T-helper 1 cell treated with Interleukin-12 subunit alpha and Interleukin-12 subunit beta and Interleukin-4 antibody, amounts not matched to agents 30 ng/mL and 1 ng/mL, for 36 hours (primary cell): ENCODE results near the gene PRR5L. TPM values are rescaled to one million over a fixed set of nuclear protein-coding genes. Genes with fewer than 3 reads are reported as not detected.
"Not testable (repeated sequence)": the region's sequence is repeated elsewhere in the genome, so short reads cannot be mapped to it uniquely, and the experiment has no call there.

ENCODE experiments used
- intact Hi-C: fragments of 100-400 bp; cut with micrococcal nuclease; formaldehyde crosslinking; loops from one replicate; pipeline ENCODE4 v1.15.1; 2024
- total RNA-seq: library from RNA; stranded (reverse); gene quantifications from 2 replicates; pipeline ENCODE4 v1.2.3, GENCODE V29; 2022

Gene PRR5L
- total RNA-seq, 1 donor from 2014 or later: 57.7 TPM

DNA sequence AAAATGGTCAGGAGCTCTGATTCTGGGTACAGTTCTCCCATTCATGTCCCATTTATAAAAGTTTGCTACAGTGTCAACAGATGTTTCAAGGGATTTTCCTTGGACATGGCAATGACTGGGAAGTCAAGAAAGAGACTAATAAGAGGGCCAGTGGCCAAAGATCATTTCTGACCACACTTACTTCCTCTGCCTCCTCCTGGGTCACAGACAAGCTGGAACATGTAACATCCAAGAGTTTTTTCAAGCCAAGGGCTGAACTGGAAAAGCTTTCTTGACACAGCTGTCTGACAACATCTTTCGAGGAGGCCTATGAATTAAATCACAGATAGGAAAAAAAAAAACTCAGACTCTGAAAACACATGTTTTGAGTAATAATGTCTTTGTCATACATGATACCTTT is 15.6 kb upstream of the PRR5L start:
- intact Hi-C loops: no loop called here

- intact Hi-C loops: no loop called here
Observed at GRCh38 chr11:36281850-36282249, 14.2 kb upstream of the PRR5L start.

DNA sequence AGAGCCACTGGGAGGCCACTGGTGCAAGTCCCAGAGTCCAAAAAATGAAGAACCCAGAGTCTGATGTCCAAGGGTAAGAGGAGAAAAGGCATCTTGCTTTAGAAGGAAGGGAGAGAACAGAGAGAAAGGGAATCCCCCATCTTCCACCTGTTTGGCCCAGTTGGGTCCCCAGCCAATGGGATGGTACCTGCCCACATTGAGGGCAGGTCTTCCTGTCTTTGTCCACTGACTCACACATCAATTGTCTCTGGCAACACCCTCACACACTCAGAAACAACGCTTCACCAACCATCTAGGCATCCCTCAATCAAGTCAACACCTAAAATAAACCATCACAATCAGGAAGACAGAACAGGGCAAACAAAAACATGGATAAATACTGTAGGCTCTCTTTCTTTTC is 13.2 kb upstream of the PRR5L start:
- intact Hi-C loops: no loop called here

DNA sequence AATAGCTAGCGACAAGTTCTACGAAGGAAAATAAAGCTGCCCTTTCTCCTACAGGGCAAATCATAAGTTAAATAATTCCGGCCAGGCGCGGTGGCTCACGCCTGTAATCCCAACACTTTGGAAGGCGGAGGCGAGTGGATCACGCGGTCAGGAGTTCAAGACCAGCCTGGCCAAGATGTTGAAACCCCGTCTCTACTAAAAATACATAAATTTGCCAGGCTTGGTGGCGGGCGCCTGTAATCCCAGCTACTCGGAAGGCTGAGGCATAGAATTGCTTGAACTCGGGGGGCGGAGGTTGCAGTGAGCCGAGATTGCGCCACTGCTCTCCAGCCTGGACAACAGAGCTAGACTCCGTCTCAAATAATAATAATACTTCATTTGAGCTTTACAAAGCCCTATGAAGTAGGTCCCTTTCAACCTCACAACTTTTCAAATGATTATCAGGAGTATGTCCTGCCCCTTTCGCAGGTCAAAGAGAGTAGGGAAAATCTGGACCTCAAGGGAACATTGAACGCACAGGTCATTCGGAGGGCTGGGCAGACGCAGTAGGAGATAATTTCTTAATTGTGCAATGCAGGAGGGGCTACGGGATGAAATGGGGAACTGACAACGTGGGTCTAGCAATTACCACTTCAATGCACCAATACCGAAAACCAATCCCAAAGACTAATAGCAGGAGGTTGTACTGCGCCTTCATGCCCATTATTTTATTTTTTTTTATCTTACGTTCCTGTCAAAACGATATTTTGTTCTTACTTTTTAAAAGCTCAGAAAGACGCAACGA is 7.5 kb upstream of the PRR5L start:
- intact Hi-C loops: loop anchor here (1.0 to 5.0 kb wide), 9 partner anchors 65 to 1372 kb away; partner anchors contain the start of genes APIP, PDHX, TRAF6 and TRIM44

DNA sequence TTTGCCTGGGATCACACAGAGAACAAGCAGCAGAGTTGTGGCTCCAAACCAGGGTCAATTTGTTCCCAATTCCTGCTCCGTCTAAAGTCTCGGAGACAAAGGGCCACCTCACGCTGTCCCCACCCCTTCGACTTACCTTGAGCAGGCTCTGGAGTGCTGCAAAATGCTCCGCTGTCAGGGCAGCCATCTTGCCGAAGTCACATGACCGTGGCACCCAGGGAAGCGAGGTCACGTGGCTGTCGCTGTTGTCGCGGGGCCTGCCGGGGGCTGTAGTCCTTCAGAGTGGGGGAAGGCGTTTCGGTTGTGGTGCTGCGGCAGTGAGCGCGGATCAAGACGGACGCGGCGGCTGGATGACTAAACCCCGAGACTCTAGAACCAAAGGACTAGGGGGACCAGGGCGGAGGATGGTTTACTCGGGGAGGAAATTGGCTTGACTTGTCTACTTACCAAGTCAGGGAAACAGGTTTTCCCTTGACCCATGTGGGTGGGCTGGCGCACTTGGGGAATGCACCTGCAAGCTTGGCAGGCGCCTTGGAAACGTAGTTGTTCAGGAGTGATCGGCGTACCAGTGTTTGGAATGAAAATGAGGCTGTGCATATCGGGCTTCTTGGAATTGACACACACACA is 6.7 kb upstream of the PRR5L start, which contains the start of gene COMMD9:
COMMD9 (minus strand) TSS at position 199 of the 627 bp plus-strand sequence; CDS start at position 187, 12 bp downstream.
- intact Hi-C loops: loop anchor here (1.0 to 5.0 kb wide), 9 partner anchors 64 to 1373 kb away; partner anchors contain the start of genes APIP, PDHX, TRAF6 and TRIM44

DNA sequence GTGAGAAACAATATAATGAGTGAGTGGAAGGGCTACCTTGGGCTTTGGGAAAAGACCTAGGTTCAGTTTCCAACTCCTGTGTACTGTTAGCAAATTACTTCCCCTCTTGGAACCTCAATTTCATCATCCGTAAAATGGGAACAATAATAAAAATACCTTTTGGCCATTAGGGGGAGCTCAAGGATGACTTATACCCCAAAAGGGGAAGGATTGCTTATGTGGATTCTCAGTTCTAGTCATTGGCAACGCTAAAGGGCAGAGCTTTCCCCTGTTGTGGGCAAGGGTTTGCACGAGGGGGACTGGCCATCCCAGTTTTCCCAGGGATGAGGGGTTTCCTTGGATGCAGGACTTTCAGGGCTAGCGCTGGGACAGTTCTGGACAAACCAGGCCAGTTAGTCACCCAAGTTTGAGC is 3.8 kb upstream of the PRR5L start:
- intact Hi-C loops: loop anchor here (1.0 kb wide), 6 partner anchors 15 to 455 kb away; no protein-coding TSS in a partner anchor

- intact Hi-C loops: no loop called here
Observed at GRCh38 chr11:36296884-36297543, 926 bp downstream of the PRR5L start.

DNA sequence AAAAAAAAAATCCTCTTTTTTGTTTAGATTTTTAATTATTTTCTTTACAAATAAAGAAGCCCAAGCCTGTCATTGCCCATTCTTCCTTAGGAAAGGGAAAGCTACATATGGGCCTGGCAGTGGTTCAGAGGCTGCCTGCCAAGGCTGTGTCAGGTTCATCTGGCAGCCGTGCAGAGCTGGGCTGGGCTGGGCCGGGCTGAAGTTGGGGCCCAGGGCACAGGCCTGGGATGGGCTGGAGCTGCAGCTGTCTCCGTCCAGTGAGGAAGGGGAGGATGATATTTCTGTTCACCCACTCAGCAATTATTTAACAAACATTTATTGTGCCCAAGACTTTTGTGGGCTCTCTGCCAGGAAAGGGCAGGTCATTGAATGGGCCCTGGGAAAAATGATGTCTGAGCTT is 4.6 kb downstream of the PRR5L start:
- intact Hi-C loops: no loop called here

DNA sequence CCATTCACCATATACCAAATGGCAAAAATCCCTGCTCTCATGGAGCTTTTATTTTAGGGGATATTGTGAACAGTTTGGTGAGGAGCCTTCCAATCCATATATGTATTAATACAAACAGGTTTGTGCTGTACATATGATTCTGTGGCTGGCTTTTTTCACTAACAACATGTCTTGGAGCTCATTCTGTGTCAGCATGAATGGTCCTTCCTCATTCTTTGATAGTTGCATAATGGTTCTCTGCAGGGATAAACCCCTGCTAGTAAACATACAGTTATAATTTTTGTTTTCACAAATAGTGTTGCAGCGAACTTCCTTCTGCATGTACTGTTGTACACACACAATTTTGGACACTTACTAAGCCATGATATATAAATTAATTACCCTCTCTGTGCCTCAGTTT is 8.3 kb downstream of the PRR5L start:
- intact Hi-C loops: no loop called here

DNA sequence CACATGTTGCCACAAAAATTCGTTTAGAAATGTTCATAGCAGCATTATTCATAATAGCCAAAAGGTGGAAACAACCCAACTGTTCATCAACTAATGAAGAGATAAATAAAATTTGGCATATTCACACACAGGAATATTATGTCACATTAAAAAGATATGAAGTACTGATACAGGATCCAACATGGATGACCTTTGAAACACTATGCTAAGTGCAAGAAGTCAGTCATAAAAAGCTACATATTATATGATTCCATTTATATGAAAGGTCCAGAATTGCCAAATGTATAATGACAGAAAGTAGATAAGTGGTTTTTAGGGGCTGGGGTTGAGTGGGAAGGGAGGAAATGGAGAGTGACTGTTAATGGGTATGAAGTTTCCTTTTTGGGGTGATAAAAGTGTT is 9.0 kb downstream of the PRR5L start:
- intact Hi-C loops: no loop called here

GRCh38 chr11:36306888-36307287 is 10.8 kb downstream of the PRR5L start:
- intact Hi-C loops: loop anchor here (1.0 to 2.0 kb wide), 6 partner anchors 15 to 203 kb away; partner anchors contain the start of gene TRAF6

DNA sequence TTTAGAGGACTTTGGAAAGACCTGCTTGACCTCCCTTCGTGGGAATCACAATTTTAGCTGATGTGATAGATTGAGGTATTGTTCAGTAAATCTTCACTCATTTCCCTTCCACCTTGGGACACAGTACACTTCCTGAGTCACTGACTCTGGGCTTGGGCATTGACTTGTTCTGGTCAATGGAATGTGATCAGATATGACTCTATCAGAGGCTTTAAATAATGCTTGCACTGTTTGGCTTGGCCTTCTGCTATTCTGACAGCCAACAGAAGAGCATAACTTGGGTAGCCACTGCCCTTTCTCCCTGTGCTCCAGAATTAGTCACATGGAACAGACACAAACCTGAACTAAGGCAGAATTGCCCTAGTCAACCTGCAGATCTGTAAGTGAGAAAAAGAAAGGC is 12.5 kb downstream of the PRR5L start:
- intact Hi-C loops: no loop called here

GRCh38 chr11:36309779-36310178 is 13.7 kb downstream of the PRR5L start:
- intact Hi-C loops: no loop called here

DNA sequence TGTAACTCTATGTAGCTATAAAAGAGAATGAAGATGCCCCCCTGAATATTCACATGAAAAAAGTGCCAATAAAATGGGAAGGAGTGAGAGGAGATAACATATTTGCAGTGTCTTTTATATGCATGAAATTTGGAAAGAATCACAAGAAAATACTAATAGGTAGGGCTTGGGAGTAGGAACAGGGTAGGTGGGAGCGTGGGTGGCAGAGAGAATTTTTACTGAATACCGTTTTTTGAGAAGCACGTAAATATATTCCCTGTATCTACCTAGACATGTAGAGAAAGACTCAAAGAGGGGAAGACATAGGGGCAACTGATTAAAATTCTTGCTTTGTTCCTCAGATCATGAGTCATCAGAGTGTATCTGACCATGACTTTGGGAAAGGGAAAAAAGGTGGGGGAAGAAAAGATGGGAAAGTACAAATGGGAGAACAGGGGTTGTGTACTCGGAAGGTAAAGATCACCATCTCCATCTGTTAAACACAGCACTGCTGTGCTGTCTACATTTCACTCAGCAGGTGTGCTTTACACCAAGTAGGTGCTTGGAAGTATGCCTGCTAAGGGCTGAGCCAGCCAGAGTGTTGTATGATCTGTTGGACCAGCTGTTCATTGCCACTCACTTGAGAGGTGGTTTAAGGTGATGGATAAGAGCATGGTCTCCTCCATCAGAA is 16.0 kb downstream of the PRR5L start:
- intact Hi-C loops: no loop called here

GRCh38 chr11:36312611-36313472 is 16.8 kb downstream of the PRR5L start:
- intact Hi-C loops: no loop called here

DNA sequence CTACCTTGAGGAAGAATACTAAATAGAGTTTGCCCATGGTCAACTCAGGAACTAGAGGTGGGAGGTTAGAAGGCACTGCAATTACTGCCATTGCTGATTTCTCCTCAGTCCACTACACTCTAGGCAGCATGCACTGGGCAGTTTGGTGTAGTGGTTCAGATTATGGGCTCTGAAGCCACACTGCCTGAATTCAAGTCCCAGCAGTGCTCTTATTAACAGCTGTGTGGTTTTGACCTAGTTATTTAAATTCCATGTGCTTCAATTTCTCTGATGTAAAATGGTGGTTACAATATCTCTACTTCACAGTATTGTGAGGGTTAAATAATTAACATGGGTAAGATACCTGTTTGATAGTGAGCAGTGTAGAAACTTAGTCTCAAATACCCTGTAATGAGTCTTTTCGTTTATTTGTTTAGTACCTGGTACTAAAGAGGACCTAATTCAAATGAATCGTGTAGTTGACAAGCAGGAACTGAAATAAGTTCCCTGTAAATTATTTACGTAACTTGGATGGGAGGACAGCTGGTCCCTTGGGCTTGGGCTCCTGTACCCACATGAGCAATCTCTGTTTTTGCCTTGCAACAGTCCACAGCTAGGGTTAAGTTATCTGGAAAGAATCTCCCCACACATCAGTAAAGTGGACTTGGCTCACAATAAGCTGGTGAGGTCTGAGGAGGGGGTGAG is 17.8 kb downstream of the PRR5L start:
- intact Hi-C loops: no loop called here

GRCh38 chr11:36314434-36314767 is 18.3 kb downstream of the PRR5L start:
- intact Hi-C loops: no loop called here

- intact Hi-C loops: no loop called here
Observed at GRCh38 chr11:36316049-36316448, 20.0 kb downstream of the PRR5L start.

DNA sequence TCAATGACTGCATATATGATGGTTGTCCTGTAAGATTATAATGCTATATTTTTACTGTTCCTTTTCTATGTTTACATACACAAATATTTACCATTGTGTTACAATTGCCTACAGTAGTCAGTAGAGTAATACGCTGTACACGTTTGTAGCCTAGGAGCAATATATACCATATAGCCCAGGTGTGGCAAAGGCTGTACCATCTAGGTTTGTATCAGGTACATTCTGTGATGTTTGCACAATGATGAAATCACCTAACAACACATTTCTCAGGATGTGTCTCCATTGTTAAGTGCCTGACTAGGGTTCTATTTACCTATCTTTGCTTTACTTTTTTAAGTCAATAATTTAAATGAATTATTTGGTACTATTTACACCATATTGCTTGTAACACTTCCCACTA is 21.9 kb downstream of the PRR5L start:
- intact Hi-C loops: no loop called here

DNA sequence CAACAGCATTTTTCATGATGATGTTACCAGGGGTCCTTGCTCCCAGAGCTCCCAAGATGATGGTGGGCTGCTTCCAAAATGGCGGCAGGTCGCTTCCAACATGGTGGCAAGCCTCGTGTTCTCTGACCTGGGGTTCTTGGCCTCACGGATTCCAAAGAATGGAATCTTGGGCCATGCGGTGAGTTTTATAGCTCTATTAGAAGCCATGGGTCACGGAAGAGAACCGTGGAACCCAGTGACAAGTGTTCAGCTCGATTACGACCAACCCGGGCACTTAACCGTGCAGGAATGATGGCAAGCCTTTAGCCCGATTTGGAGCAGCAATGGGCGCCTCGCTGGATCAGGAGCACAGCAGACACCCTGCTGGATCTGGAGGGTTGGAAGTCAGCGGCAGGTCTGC is 28.9 kb downstream of the PRR5L start:
- intact Hi-C loops: not testable (repeated sequence)
